ENCODE measurements around the gene CNR2.

The CNR2 gene

GRCh38 chr1:23869051-23869450 lies 44.1 kb downstream of the CNR2 start:
- Histone ChIP-seq H2BK120ac (ENCODE audit: low read depth, low read length) (no peak overlapping the region), H3K79me1 (ENCODE audit: low read length) (no peaks in the 10 kb centered on the region), H4K5ac (ENCODE audit: low read length) (no peak overlapping the region), H3K4me2 (ENCODE audit: low read length) (no peak overlapping the region), H4K8ac (ENCODE audit: low read depth, low read length) (no peak overlapping the region), H3K56ac (ENCODE audit: low read length) (no peak overlapping the region), H3K9ac (ENCODE audit: low read length) (no peak overlapping the region), H3K36me3 (ENCODE audit: control insufficient read depth, insufficient read depth, low read length) (no peaks in the 10 kb centered on the region), H2BK15ac (replicated peaks; ENCODE audit: low read depth) (no peak overlapping the region), H3K27ac (ENCODE audit: low read depth, low read length) (no peak overlapping the region), H2AK5ac (ENCODE audit: low read length) (no peak overlapping the region), H3K27me3 (ENCODE audit: insufficient read depth, low read length, poor library complexity) (peaks cover 12% of the 10 kb centered on the region), H3K79me2 (ENCODE audit: control insufficient read depth, insufficient read depth, low read length) (no peaks in the 10 kb centered on the region), H2BK5ac (ENCODE audit: low read length) (no peak overlapping the region), H3K4me1 (ENCODE audit: control insufficient read depth, low read depth, low read length) (no peaks in the 10 kb centered on the region), H3K23ac (ENCODE audit: low read length) (no peak overlapping the region), H3K4ac (ENCODE audit: low read depth, low read length) (no peak overlapping the region), H3K4me3 (ENCODE audit: low read length) (no peak overlapping the region), H3K18ac (ENCODE audit: low read length) (no peak overlapping the region)
- no CpG with 5 or more reads among the region's 10 CpGs for WGBS (ENCODE audit: extremely low coverage, insufficient coverage, low lambda C conversion rate)
- no peak for DNase-seq

- Histone ChIP-seq H3K27me3 (ENCODE audit: insufficient read depth, low read length, poor library complexity) (peaks cover 12% of the 10 kb centered on the region), H2BK120ac (ENCODE audit: low read depth, low read length) (no peak overlapping the region), H3K23ac (ENCODE audit: low read length) (no peak overlapping the region), H3K4me1 (ENCODE audit: control insufficient read depth, low read depth, low read length) (no peaks in the 10 kb centered on the region), H3K4me2 (ENCODE audit: low read length) (peak overlapping the region; percentile 36), H3K79me1 (ENCODE audit: low read length) (no peaks in the 10 kb centered on the region), H4K8ac (ENCODE audit: low read depth, low read length) (no peak overlapping the region), H3K79me2 (ENCODE audit: control insufficient read depth, insufficient read depth, low read length) (no peaks in the 10 kb centered on the region), H2BK15ac (replicated peaks; ENCODE audit: low read depth) (no peak overlapping the region), H4K5ac (ENCODE audit: low read length) (no peak overlapping the region), H3K56ac (ENCODE audit: low read length) (peak overlapping the region; percentile 78), H3K9ac (ENCODE audit: low read length) (peak overlapping the region; percentile 45), H2BK5ac (ENCODE audit: low read length) (no peak overlapping the region), H3K4me3 (ENCODE audit: low read length) (no peak overlapping the region), H3K18ac (ENCODE audit: low read length) (no peak overlapping the region), H3K27ac (ENCODE audit: low read depth, low read length) (no peak overlapping the region), H2AK5ac (ENCODE audit: low read length) (no peak overlapping the region), H3K36me3 (ENCODE audit: control insufficient read depth, insufficient read depth, low read length) (no peaks in the 10 kb centered on the region), H3K4ac (ENCODE audit: low read depth, low read length) (no peak overlapping the region)
- DNase-seq: peak; percentile 14
- WGBS (ENCODE audit: extremely low coverage, insufficient coverage, low lambda C conversion rate): no CpG with 5 or more reads among the region's 20 CpGs
Measured at GRCh38 chr1:23868557-23869016, 44.6 kb downstream of the CNR2 start.

- Histone ChIP-seq H3K9ac (ENCODE audit: low read length) (peak within 1 kb of the TSS; percentile 63), H3K27me3 (ENCODE audit: insufficient read depth, low read length, poor library complexity) (peaks cover 12% of the 10 kb centered on the region), H2BK5ac (ENCODE audit: low read length) (no peak within 1 kb of the TSS), H3K79me2 (ENCODE audit: control insufficient read depth, insufficient read depth, low read length) (no peaks in the 10 kb centered on the region), H3K4ac (ENCODE audit: low read depth, low read length) (no peak within 1 kb of the TSS), H4K5ac (ENCODE audit: low read length) (no peak within 1 kb of the TSS), H3K4me1 (ENCODE audit: control insufficient read depth, low read depth, low read length) (no peaks in the 10 kb centered on the region), H3K18ac (ENCODE audit: low read length) (no peak within 1 kb of the TSS), H3K23ac (ENCODE audit: low read length) (no peak within 1 kb of the TSS), H3K4me2 (ENCODE audit: low read length) (peak within 1 kb of the TSS; percentile 90), H3K27ac (ENCODE audit: low read depth, low read length) (no peak within 1 kb of the TSS), H3K79me1 (ENCODE audit: low read length) (no peaks in the 10 kb centered on the region), H2BK15ac (replicated peaks; ENCODE audit: low read depth) (no peak within 1 kb of the TSS), H2BK120ac (ENCODE audit: low read depth, low read length) (no peak within 1 kb of the TSS), H4K8ac (ENCODE audit: low read depth, low read length) (no peak within 1 kb of the TSS), H2AK5ac (ENCODE audit: low read length) (no peak within 1 kb of the TSS), H3K56ac (ENCODE audit: low read length) (peak within 1 kb of the TSS; percentile 85), H3K4me3 (ENCODE audit: low read length) (peak within 1 kb of the TSS; percentile 47), H3K36me3 (ENCODE audit: control insufficient read depth, insufficient read depth, low read length) (no peaks in the 10 kb centered on the region)
- no CpG with 5 or more reads among the region's 71 CpGs for WGBS (ENCODE audit: extremely low coverage, insufficient coverage, low lambda C conversion rate)
- DNase-seq: peak; percentile 96
Measured at GRCh38 chr1:23867895-23868556, 45.1 kb downstream of the CNR2 start, which contains the start of gene FUCA1. Gene FUCA1 (minus strand): TSS chr1:23868290. CDS start chr1:23868286, 4 bp downstream.

GRCh38 chr1:23867542-23867894 lies 45.6 kb downstream of the CNR2 start:
- Histone ChIP-seq H3K36me3 (ENCODE audit: control insufficient read depth, insufficient read depth, low read length) (no peaks in the 10 kb centered on the region), H3K27me3 (ENCODE audit: insufficient read depth, low read length, poor library complexity) (peaks cover 12% of the 10 kb centered on the region), H4K8ac (ENCODE audit: low read depth, low read length) (no peak overlapping the region), H3K4ac (ENCODE audit: low read depth, low read length) (no peak overlapping the region), H3K4me2 (ENCODE audit: low read length) (peak overlapping the region; percentile 90), H3K4me3 (ENCODE audit: low read length) (peak overlapping the region; percentile 47), H3K27ac (ENCODE audit: low read depth, low read length) (no peak overlapping the region), H3K18ac (ENCODE audit: low read length) (no peak overlapping the region), H3K9ac (ENCODE audit: low read length) (peak overlapping the region; percentile 63), H3K56ac (ENCODE audit: low read length) (peak overlapping the region; percentile 85), H2BK120ac (ENCODE audit: low read depth, low read length) (no peak overlapping the region), H2BK15ac (replicated peaks; ENCODE audit: low read depth) (no peak overlapping the region), H4K5ac (ENCODE audit: low read length) (no peak overlapping the region), H3K79me2 (ENCODE audit: control insufficient read depth, insufficient read depth, low read length) (no peaks in the 10 kb centered on the region), H2BK5ac (ENCODE audit: low read length) (no peak overlapping the region), H3K23ac (ENCODE audit: low read length) (no peak overlapping the region), H2AK5ac (ENCODE audit: low read length) (no peak overlapping the region), H3K4me1 (ENCODE audit: control insufficient read depth, low read depth, low read length) (no peaks in the 10 kb centered on the region), H3K79me1 (ENCODE audit: low read length) (no peaks in the 10 kb centered on the region)
- no CpG with 5 or more reads among the region's 17 CpGs for WGBS (ENCODE audit: extremely low coverage, insufficient coverage, low lambda C conversion rate)
- no peak for DNase-seq

GRCh38 chr1:23865543-23865930 lies 47.6 kb downstream of the CNR2 start:
- H3K79me2 ChIP-seq (ENCODE audit: control insufficient read depth, insufficient read depth, low read length): no peaks in the 10 kb centered on the region
- H3K23ac ChIP-seq (ENCODE audit: low read length): no peak overlapping the region
- no peak overlapping the region for H3K27ac ChIP-seq (ENCODE audit: low read depth, low read length)
- H3K4me3 ChIP-seq (ENCODE audit: low read length): no peak overlapping the region
- no peak overlapping the region for H2AK5ac ChIP-seq (ENCODE audit: low read length)
- H3K4me2 ChIP-seq (ENCODE audit: low read length): no peak overlapping the region
- H3K56ac ChIP-seq (ENCODE audit: low read length): no peak overlapping the region
- no peak overlapping the region for H3K4ac ChIP-seq (ENCODE audit: low read depth, low read length)
- no peak overlapping the region for H2BK15ac ChIP-seq (replicated peaks; ENCODE audit: low read depth)
- no peaks in the 10 kb centered on the region for H3K36me3 ChIP-seq (ENCODE audit: control insufficient read depth, insufficient read depth, low read length)
- no peaks in the 10 kb centered on the region for H3K79me1 ChIP-seq (ENCODE audit: low read length)
- no CpG with 5 or more reads among the region's 4 CpGs for WGBS (ENCODE audit: extremely low coverage, insufficient coverage, low lambda C conversion rate)
- H3K9ac ChIP-seq (ENCODE audit: low read length): no peak overlapping the region
- H2BK5ac ChIP-seq (ENCODE audit: low read length): no peak overlapping the region
- peaks cover 12% of the 10 kb centered on the region for H3K27me3 ChIP-seq (ENCODE audit: insufficient read depth, low read length, poor library complexity)
- DNase-seq: no peak
- H2BK120ac ChIP-seq (ENCODE audit: low read depth, low read length): no peak overlapping the region
- no peak overlapping the region for H4K8ac ChIP-seq (ENCODE audit: low read depth, low read length)
- no peaks in the 10 kb centered on the region for H3K4me1 ChIP-seq (ENCODE audit: control insufficient read depth, low read depth, low read length)
- H3K18ac ChIP-seq (ENCODE audit: low read length): no peak overlapping the region
- H4K5ac ChIP-seq (ENCODE audit: low read length): no peak overlapping the region

Data from mesendoderm (in vitro differentiated cells).